CD4-positive, alpha-beta T cell (primary cell): ENCODE data around the gene TWF2. TPM values are rescaled to one million over a fixed set of nuclear protein-coding genes. Genes with fewer than 3 reads are reported as not detected.

Experiments used
- ATAC-seq: fragments of 200-7000 bp; cut with Tn5 transposase; one replicate; pipeline ENCODE4 v1.10.0; 2022; ENCODE audit warnings: mild to moderate bottlenecking; ENCODE audit not compliant: poor library complexity
- CTCF ChIA-PET: fragments of 350-600 bp; sonication (Branson Sonifier 250); formaldehyde crosslinking; loops from one replicate; lab custom pipeline; 2021; ENCODE audit warnings: antibody characterized with exemption, inconsistent platforms; lab: Charles Lee
- POLR2A ChIA-PET: fragments of 350-600 bp; sonication (Branson Sonifier 250); formaldehyde crosslinking; loops from one replicate; lab custom pipeline; 2021; ENCODE audit warnings: antibody characterized with exemption, inconsistent platforms; lab: Charles Lee
- DNase-seq, 14 experiments: peaks; one replicate each; pipeline ENCODE4 v3.0.0-alpha.2; 2013 to 2020; ENCODE audit warnings: mixed read lengths in 2 of 14
- H3K27ac ChIP-seq, 2 donors: one replicate each; pipeline versions ENCODE4 v1.5.1 to v1.7.0; 2013; ENCODE audit warnings: low read length in 2 of 2, low read depth in 1 of 2, mild to moderate bottlenecking in 1 of 2
- H3K27me3 ChIP-seq, 2 experiments: 1 replicate in 1 of 2; 2 replicates in 1 of 2; pipeline versions ENCODE4 v1.6.1 to v1.7.0; 2013; ENCODE audit warnings: low read length in 2 of 2, control low read depth in 1 of 2, mild to moderate bottlenecking in 1 of 2, moderate library complexity in 1 of 2; ENCODE audit not compliant: insufficient read depth in 2 of 2, control insufficient read depth in 1 of 2
- H3K36me3 ChIP-seq: one replicate; pipeline ENCODE4 v1.6.1; 2013; ENCODE audit warnings: low read length, control low read depth; ENCODE audit not compliant: insufficient read depth
- H3K4me1 ChIP-seq: one replicate; pipeline ENCODE4 v1.6.1; 2013; ENCODE audit warnings: low read length, control low read depth; ENCODE audit not compliant: insufficient read depth
- H3K4me3 ChIP-seq: one replicate; pipeline ENCODE4 v1.5.1; 2013; ENCODE audit warnings: mild to moderate bottlenecking, low read length, moderate library complexity
- H3K9me3 ChIP-seq, 2 experiments: 1 replicate in 1 of 2; 2 replicates in 1 of 2; pipeline versions ENCODE4 v1.6.1 to v1.7.0; 2013; ENCODE audit warnings: low read length in 2 of 2, mild to moderate bottlenecking in 2 of 2, control low read depth in 1 of 2, moderate library complexity in 1 of 2; ENCODE audit not compliant: control insufficient read depth in 1 of 2, insufficient read depth in 1 of 2
- H3K27ac Mint-ChIP-seq: one replicate; pipeline ENCODE4 v1.8.0; 2020; ENCODE audit warnings: mixed read lengths
- H3K27me3 Mint-ChIP-seq: one replicate; pipeline ENCODE4 v1.8.0; 2021; ENCODE audit warnings: mixed read lengths
- H3K36me3 Mint-ChIP-seq: one replicate; pipeline ENCODE4 v1.8.0; 2021; ENCODE audit warnings: low read depth, mixed read lengths
- H3K4me1 Mint-ChIP-seq: one replicate; pipeline ENCODE4 v1.8.0; 2021; ENCODE audit warnings: low read depth, mixed read lengths
- H3K4me3 Mint-ChIP-seq: one replicate; pipeline ENCODE4 v1.8.0; 2020; ENCODE audit warnings: mild to moderate bottlenecking, mixed read lengths
- H3K9me3 Mint-ChIP-seq: one replicate; pipeline ENCODE4 v1.8.0; 2020; ENCODE audit warnings: mixed read lengths
- CTCF ChIP-seq: fragments of 200-600 bp; IDR thresholded peaks from one replicate; pipeline ENCODE4 v1.8.0; 2022; ENCODE audit warnings: antibody characterized with exemption, mild to moderate bottlenecking
- intact Hi-C, 2 experiments: fragments of 100-400 bp; cut with DNase I in 1 of 2; cut with micrococcal nuclease in 1 of 2; formaldehyde crosslinking; loops; one replicate each; pipeline versions ENCODE4 v1.15.1 to v1.9.0; 2023 to 2025; cut with DNase I, micrococcal nuclease
- total RNA-seq, 174 experiments: library from RNA in 2 of 174; stranded (reverse) in 2 of 174; gene quantifications; one replicate each; pipeline ENCODE4 v1.2.3 and lab custom pipeline; 2021 to 2026

Gene TWF2
- total RNA-seq, 2 experiments from 2014 or later = 17.4 to 21.7 TPM

GRCh38 chr3:52183786-52184445, 55.0 kb downstream of the TWF2 start:
- Histone ChIP-seq H3K27me3 (no peaks in the 10 kb centered on the region), H3K9me3 (no peaks in the 10 kb centered on the region), H3K4me1 (peaks cover 16% of the 10 kb centered on the region), H3K4me3 (no peak overlapping the region), H3K27ac (no peak overlapping the region), H3K36me3 (no peaks in the 10 kb centered on the region)
- Mint-ChIP-seq H3K4me1 (no peaks in the 10 kb centered on the region), H3K27me3 (no peaks in the 10 kb centered on the region), H3K4me3 (no peak overlapping the region), H3K27ac (no peak overlapping the region), H3K36me3 (no peaks in the 10 kb centered on the region), H3K9me3 (no peaks in the 10 kb centered on the region)
- ChIA-PET CTCF (no interaction called here), POLR2A (no interaction called here)
- ATAC-seq = no peak
- intact Hi-C loops = no loop called here
- no peak for DNase-seq
- no peak for TF ChIP-seq CTCF

- no peaks in the 10 kb centered on the region for H3K27me3 ChIP-seq
- no peak overlapping the region for H3K27ac Mint-ChIP-seq
- CTCF ChIA-PET = no interaction called here
Measured at GRCh38 chr3:52182691-52183090, 56.3 kb downstream of the TWF2 start.

GRCh38 chr3:52182196-52182595, 56.8 kb downstream of the TWF2 start:
- Histone ChIP-seq H3K27ac (no peak overlapping the region), H3K36me3 (no peaks in the 10 kb centered on the region), H3K4me1 (peaks cover 16% of the 10 kb centered on the region), H3K9me3 (no peaks in the 10 kb centered on the region), H3K4me3 (no peak overlapping the region), H3K27me3 (no peaks in the 10 kb centered on the region)
- Mint-ChIP-seq H3K9me3 (no peaks in the 10 kb centered on the region), H3K4me3 (no peak overlapping the region), H3K36me3 (no peaks in the 10 kb centered on the region), H3K4me1 (no peaks in the 10 kb centered on the region), H3K27ac (no peak overlapping the region), H3K27me3 (no peaks in the 10 kb centered on the region)
- no peak for ATAC-seq
- TF ChIP-seq CTCF = no peak
- CTCF ChIA-PET = no interaction called here
- peak in 1 of 14 experiments; percentile 42 for DNase-seq
- intact Hi-C loops = no loop called here
- POLR2A ChIA-PET = no interaction called here

More at GRCh38 chr3:52182691-52183090, 56.3 kb downstream of the TWF2 start:
- no peak for DNase-seq
- H3K36me3 ChIP-seq = no peaks in the 10 kb centered on the region
- no peak overlapping the region for H3K27ac ChIP-seq
- no peak for TF ChIP-seq CTCF
- peaks cover 16% of the 10 kb centered on the region for H3K4me1 ChIP-seq
- H3K4me1 Mint-ChIP-seq = no peaks in the 10 kb centered on the region
- H3K36me3 Mint-ChIP-seq = no peaks in the 10 kb centered on the region
- ATAC-seq = no peak
- H3K4me3 ChIP-seq = no peak overlapping the region
- no peaks in the 10 kb centered on the region for H3K9me3 ChIP-seq
- POLR2A ChIA-PET = no interaction called here
- intact Hi-C loops = no loop called here
- no peaks in the 10 kb centered on the region for H3K27me3 Mint-ChIP-seq
- no peaks in the 10 kb centered on the region for H3K9me3 Mint-ChIP-seq
- H3K4me3 Mint-ChIP-seq = no peak overlapping the region
